ENCODE measurements around the gene FANCI. TPM values are rescaled to one million over a fixed set of nuclear protein-coding genes. Genes with fewer than 3 reads are reported as not detected.
"Not testable (repeated sequence)": the region's sequence is repeated elsewhere in the genome, so short reads cannot be mapped to it uniquely, and the experiment has no call there.

Gene FANCI
- total RNA-seq, 4 donors from 2014 or later: 0.80 to 3.3 (median 2.7) TPM

GRCh38 chr15:89247446-89247845 lies 3.7 kb downstream of the FANCI start:
- no peaks in the 10 kb centered on the region for H3K9me3 ChIP-seq
- intact Hi-C loops (cut with DNase I; ENCODE audit: low total_unique reads): no loop called here

GRCh38 chr15:89248584-89248983 lies 4.8 kb downstream of the FANCI start:
- in situ Hi-C loops (cut with MboI; ENCODE audit: low sequenced_read_pairs in 4 of 4): no loop called here
- H3K36me3 ChIP-seq: no peaks in the 10 kb centered on the region
- H3K9me3 ChIP-seq: no peaks in the 10 kb centered on the region
- H3K27ac ChIP-seq: no peak overlapping the region
- no peaks in the 10 kb centered on the region for H3K27me3 ChIP-seq
- H3K4me1 ChIP-seq: peaks cover 8 to 9% of the 10 kb centered on the region in 2 donors
- no peak for DNase-seq
- no peak for TF ChIP-seq POLR2A (IDR thresholded peaks at IDR 0.05)
- TF ChIP-seq CTCF (IDR thresholded peaks at IDR 0.05 in 4 of 5, conservative IDR thresholded peaks at IDR 0.05 in 1 of 5): no peak
- no peak overlapping the region for H3K4me3 ChIP-seq
- intact Hi-C loops (cut with DNase I; ENCODE audit: low total_unique reads): no loop called here
- ATAC-seq: no peak

More at GRCh38 chr15:89247446-89247845, 3.7 kb downstream of the FANCI start:
- in situ Hi-C loops (cut with MboI; ENCODE audit: low sequenced_read_pairs in 4 of 4): no loop called here
- Histone ChIP-seq H3K27me3 (no peaks in the 10 kb centered on the region), H3K36me3 (no peaks in the 10 kb centered on the region), H3K4me1 (peaks cover 8 to 15% of the 10 kb centered on the region in 2 donors), H3K4me3 (no peak overlapping the region), H3K27ac (no peak overlapping the region)
- ATAC-seq (no peak), DNase-seq (no peak)
- TF ChIP-seq CTCF (IDR thresholded peaks at IDR 0.05 in 4 of 5, conservative IDR thresholded peaks at IDR 0.05 in 1 of 5): no peak
- TF ChIP-seq POLR2A (IDR thresholded peaks at IDR 0.05): no peak

GRCh38 chr15:89250142-89250541 lies 6.4 kb downstream of the FANCI start:
- DNase-seq; H3K9me3 ChIP-seq; ATAC-seq; H3K4me3 ChIP-seq; H3K27ac ChIP-seq; H3K27me3 ChIP-seq; in situ Hi-C loops (cut with MboI; ENCODE audit: low sequenced_read_pairs in 4 of 4); H3K36me3 ChIP-seq; intact Hi-C loops (cut with DNase I; ENCODE audit: low total_unique reads); H3K4me1 ChIP-seq: not testable (repeated sequence)

- H3K4me3 ChIP-seq; H3K36me3 ChIP-seq; DNase-seq; H3K9me3 ChIP-seq; H3K27ac ChIP-seq; ATAC-seq; intact Hi-C loops (cut with DNase I; ENCODE audit: low total_unique reads); in situ Hi-C loops (cut with MboI; ENCODE audit: low sequenced_read_pairs in 4 of 4); H3K4me1 ChIP-seq; H3K27me3 ChIP-seq: not testable (repeated sequence)
Measured at GRCh38 chr15:89277281-89277680, 33.5 kb downstream of the FANCI start.

- TF ChIP-seq CTCF (IDR thresholded peaks at IDR 0.05 in 4 of 5, conservative IDR thresholded peaks at IDR 0.05 in 1 of 5) (no peak), POLR2A (IDR thresholded peaks at IDR 0.05) (no peak)
- Histone ChIP-seq H3K4me1 (no peaks in the 10 kb centered on the region), H3K27me3 (no peaks in the 10 kb centered on the region), H3K36me3 (no peaks in the 10 kb centered on the region), H3K4me3 (no peak overlapping the region), H3K9me3 (no peaks in the 10 kb centered on the region), H3K27ac (no peak overlapping the region)
- in situ Hi-C loops (cut with MboI; ENCODE audit: low sequenced_read_pairs in 4 of 4) (no loop called here), intact Hi-C loops (cut with DNase I; ENCODE audit: low total_unique reads) (no loop called here)
- ATAC-seq (no peak), DNase-seq (no peak)
Measured at GRCh38 chr15:89278307-89278706, 34.5 kb downstream of the FANCI start.

GRCh38 chr15:89282631-89283030 lies 38.9 kb downstream of the FANCI start:
- no peak overlapping the region for H3K27ac ChIP-seq
- H3K27me3 ChIP-seq: no peaks in the 10 kb centered on the region
- H3K4me3 ChIP-seq: no peak overlapping the region
- in situ Hi-C loops (cut with MboI; ENCODE audit: low sequenced_read_pairs in 4 of 4): no loop called here
- TF ChIP-seq CTCF (IDR thresholded peaks at IDR 0.05 in 4 of 5, conservative IDR thresholded peaks at IDR 0.05 in 1 of 5) (no peak), POLR2A (IDR thresholded peaks at IDR 0.05) (no peak)
- H3K9me3 ChIP-seq: no peaks in the 10 kb centered on the region
- intact Hi-C loops (cut with DNase I; ENCODE audit: low total_unique reads): no loop called here
- no peaks in the 10 kb centered on the region for H3K36me3 ChIP-seq
- ATAC-seq (no peak), DNase-seq (no peak)
- H3K4me1 ChIP-seq: no peaks in the 10 kb centered on the region

Measured in gastrocnemius medialis (tissue), 4 donors.